KOPT-K1 (cell line): ENCODE data around the gene IFT20.

ENCODE experiments used
- H3K27ac ChIP-seq: fragments of 200-600 bp; sonication (generic); 2 replicates; pipeline ENCODE4 v1.5.1; 2016; ENCODE audit warnings: antibody characterized with exemption, mild to moderate bottlenecking, low read depth, low read length; ENCODE audit not compliant: poor library complexity, severe bottlenecking
- H3K36me3 ChIP-seq: fragments of 200-600 bp; sonication (generic); 2 replicates; pipeline ENCODE4 v1.5.1; 2017; ENCODE audit warnings: antibody characterized with exemption, mild to moderate bottlenecking, low read length, moderate library complexity; ENCODE audit not compliant: insufficient read depth
- H3K9me3 ChIP-seq: fragments of 200-600 bp; sonication (generic); 2 replicates; pipeline ENCODE4 v1.5.1; 2017; ENCODE audit warnings: antibody characterized with exemption, low read length, mild to moderate bottlenecking; ENCODE audit not compliant: insufficient read depth, poor library complexity, severe bottlenecking

The IFT20 gene

GRCh38 chr17:28368915-28369683 is 33.8 kb upstream of the IFT20 start:
- Histone ChIP-seq H3K36me3 (peaks cover 5% of the 10 kb centered on the region; the same call in 1 of the 2 replicates), H3K9me3 (no peaks in the 10 kb centered on the region), H3K27ac (no peak overlapping the region)

- Histone ChIP-seq H3K27ac (no peak overlapping the region), H3K36me3 (peaks cover 12% of the 10 kb centered on the region; the same call in 1 of the 2 replicates), H3K9me3 (no peaks in the 10 kb centered on the region)
Measured at GRCh38 chr17:28368306-28368831, 33.1 kb upstream of the IFT20 start.

- no peaks in the 10 kb centered on the region for H3K9me3 ChIP-seq
- peaks cover 18% of the 10 kb centered on the region; the same call in 1 of the 2 replicates for H3K36me3 ChIP-seq
- no peak overlapping the region for H3K27ac ChIP-seq
Measured at GRCh38 chr17:28367641-28368305, 32.5 kb upstream of the IFT20 start.

DNA sequence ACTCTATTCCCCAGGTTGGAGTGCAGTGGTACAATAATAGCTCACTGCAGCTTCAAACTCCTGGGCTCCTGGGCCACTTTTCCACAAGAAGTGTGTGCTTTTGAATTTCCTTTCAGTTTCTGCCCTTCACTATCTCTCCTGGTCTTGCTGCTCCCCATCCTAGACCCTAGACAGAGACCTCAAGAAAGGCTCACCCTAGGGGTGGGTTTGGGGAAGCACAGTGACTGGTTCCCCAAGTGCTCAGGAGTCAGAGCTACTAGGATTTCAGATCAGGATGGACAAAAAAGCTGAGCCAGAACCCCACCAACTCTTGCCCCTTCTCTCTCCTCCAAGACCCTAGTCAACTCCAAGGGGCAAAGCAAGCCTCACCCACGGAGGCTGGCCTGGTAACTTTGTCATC is 31.3 kb upstream of the IFT20 start:
- H3K36me3 ChIP-seq = peaks cover 30% of the 10 kb centered on the region
- H3K9me3 ChIP-seq = no peaks in the 10 kb centered on the region
- no peak overlapping the region for H3K27ac ChIP-seq

GRCh38 chr17:28365487-28365886 is 30.2 kb upstream of the IFT20 start:
- H3K27ac ChIP-seq = no peak overlapping the region
- no peaks in the 10 kb centered on the region for H3K9me3 ChIP-seq
- H3K36me3 ChIP-seq = peaks cover 41% of the 10 kb centered on the region

DNA sequence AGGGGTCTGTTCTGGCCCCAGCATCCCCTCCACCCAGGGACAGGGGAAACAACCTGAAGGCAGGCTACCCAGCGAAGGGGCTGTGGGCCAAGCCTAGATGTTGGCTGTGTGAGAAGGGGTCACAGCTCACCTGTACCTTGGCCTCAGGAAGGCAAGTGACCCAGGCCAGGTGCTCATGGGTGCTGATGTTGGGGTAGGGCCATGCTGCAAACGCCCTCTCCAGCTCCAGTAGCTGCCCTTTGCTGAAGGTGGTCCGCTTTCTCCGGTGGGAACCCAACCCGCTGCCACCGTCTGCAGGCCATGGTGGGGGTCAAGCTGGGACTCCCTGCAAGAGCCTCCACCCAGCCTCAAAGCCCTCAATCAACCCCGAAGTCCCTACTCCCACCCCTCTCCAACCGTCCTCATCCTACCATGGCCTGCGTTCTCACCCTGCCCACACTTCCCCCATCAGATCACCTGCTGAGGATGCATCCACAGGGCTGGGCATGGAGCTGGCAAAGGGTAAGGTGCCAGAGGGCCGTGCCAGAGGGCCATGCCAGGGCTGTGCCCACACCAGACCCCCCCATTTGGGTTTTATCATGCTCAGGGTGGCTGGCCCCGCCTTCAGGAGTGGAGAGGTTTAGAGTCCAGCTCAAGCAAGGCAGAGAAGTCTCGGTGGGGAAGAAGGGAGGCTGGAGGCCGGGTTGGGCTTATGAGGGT is 29.5 kb upstream of the IFT20 start, which contains the start of gene SEBOX:
TSS of gene SEBOX (minus strand) at position 535 of the 699 bp plus-strand sequence. CDS start at position 487, 48 bp downstream.
- H3K27ac ChIP-seq = no peak within 1 kb of the TSS
- H3K36me3 ChIP-seq = peaks cover 48% of the 10 kb centered on the region
- no peaks in the 10 kb centered on the region for H3K9me3 ChIP-seq

DNA sequence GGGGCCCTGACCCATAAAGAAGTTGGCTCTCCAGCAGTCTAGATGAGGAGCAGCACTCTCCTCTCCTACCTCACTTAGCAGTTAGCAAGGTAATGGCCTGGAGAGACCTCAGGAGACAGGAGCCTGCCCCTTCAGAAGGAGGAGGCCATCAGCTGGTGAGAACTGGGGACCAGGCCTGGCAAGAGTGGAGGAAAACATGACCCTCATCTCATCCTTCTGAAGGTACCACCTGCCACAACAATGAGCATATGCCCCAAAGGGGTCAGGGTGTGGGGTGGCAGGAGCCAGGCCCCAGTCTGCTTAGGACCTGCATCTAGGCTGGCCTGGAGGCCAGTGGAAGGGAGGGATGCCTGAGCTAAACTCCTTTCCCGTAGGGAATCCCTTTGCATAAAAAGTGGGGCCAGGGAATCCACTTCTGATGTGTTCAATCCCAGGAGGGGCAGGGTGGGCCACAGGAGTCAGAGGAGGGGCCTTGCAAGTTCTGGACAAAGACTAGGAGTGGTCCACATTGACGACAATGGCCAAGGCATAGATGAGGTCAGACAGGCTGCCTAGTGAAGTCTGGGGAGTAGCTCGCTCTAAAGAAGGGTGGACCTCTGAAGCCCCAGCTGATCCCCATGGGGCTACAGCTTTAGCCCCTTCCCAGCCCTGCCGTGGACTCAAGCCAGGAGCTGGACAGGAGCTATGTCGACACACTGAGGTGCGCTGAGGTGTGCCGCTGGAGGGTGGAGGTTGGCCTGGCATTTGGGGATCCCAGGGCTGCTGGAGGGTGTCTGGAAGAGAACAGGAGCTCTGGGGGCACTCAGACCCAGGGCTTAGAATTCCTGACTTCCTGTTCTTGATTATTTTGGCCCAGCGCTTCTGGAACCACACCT is 28.7 kb upstream of the IFT20 start:
- no peaks in the 10 kb centered on the region for H3K9me3 ChIP-seq
- H3K36me3 ChIP-seq = peaks cover 52% of the 10 kb centered on the region
- no peak overlapping the region for H3K27ac ChIP-seq

DNA sequence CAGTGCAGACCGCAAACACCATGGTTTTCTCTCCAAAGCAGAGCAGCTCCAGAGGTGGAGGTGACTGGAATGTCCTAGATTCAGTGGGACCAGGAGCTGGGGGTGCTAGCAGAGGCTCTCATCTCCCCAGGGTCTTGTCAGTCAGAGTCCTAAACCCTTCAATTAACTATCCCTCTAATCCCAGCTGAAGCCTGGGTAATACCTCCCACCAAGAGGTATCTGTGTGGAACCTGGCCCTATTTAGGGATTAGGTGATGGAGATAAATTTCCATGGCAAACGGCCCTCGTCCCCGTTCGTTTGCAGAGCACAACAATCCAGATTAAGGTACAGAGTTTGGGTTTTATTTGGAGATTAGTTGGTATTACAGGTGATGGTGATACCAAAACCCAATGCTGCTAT is 27.9 kb upstream of the IFT20 start:
- Histone ChIP-seq H3K9me3 (no peaks in the 10 kb centered on the region), H3K36me3 (peaks cover 52% of the 10 kb centered on the region)

GRCh38 chr17:28357901-28358197 is 22.6 kb upstream of the IFT20 start:
- peaks cover 59% of the 10 kb centered on the region for H3K36me3 ChIP-seq
- no peaks in the 10 kb centered on the region for H3K9me3 ChIP-seq
- H3K27ac ChIP-seq = peak overlapping the region; percentile 76

More for the DNA sequence above, 27.9 kb upstream of the IFT20 start:
- no peak overlapping the region for H3K27ac ChIP-seq

DNA sequence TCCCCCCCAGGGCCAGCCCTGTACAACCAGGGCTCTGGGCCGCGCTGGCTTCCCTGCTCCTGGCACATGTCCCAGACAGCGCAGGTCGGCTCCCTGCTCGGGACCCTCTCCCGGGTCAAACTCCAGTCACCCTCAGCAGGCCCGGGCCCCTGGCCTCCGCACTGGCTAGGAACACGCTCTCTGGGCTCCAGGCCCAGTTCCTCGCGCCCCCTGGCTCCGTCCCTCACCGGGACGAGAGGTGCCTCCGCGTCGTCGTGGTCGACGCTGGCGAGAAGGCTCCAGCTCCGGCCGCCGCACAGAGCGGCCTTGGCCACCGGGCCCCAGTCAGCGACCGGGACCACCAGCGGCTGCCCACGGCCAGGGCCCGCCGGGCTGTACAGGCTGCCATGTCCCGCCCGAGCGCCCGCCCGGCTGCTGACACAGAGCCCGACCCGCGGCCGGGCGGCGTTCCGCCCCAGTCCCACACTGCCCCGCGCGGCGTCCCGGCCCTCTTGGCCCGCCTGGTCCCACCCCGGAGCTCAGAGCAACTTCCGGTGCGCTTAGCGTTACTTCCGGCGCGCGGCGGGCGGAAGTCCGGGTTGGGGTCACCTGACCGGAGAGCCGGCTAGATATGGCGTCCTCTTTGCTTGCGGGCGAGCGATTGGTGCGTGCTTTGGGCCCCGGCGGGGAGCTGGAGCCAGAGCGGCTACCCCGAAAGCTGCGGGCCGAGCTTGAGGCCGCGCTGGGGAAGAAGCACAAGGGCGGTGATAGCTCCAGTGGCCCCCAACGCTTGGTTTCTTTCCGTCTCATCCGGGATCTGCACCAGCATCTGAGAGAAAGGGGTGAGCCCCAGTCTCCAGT is 22.0 kb upstream of the IFT20 start, which contains the start of gene POLDIP2:
TSS of gene POLDIP2 (minus strand) at position 467 of the 840 bp plus-strand sequence. CDS start at position 388, 79 bp downstream.
- H3K9me3 ChIP-seq = no peaks in the 10 kb centered on the region
- peaks cover 59% of the 10 kb centered on the region for H3K36me3 ChIP-seq
- peak within 1 kb of the TSS; percentile 76 for H3K27ac ChIP-seq

DNA sequence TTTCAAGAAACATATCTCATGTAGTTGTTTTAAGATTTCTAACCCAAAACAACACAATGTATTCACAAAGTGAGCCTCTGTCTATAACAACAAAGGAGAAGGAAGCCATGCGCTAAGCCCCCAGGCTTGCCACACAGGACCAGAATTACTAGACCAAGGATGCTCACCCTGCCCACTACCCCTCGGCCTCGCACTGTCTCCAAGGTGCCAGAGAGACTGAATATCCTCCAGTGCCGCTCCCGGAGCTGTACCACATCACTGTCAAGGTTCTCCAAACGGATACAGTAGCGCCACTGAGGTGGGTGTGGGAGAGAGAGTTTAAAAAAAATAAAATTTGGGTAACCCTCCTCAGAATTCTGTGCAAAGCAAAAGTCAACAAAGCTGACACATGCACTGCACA is 15.0 kb upstream of the IFT20 start:
- Histone ChIP-seq H3K9me3 (no peaks in the 10 kb centered on the region), H3K36me3 (peaks cover 100% of the 10 kb centered on the region), H3K27ac (no peak overlapping the region)

DNA sequence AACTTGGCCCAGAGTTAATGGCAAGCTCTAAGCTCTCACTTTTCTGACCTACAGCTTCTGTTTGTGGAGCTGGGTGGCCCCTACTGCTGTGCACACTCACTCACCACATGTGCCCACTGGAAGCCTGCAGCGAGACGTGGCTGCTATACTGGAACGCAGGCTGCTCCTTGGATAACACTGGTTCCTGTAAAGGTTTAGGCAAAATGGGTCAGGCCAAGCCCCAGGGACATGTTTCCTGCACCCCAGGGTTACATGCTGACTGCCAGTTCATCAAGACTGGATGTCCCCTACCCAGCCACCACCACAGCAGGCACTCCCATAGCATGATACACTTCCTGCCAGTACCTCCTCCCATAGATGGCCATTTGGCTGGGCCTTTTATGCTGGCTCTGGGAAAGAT is 13.7 kb upstream of the IFT20 start:
- H3K27ac ChIP-seq = no peak overlapping the region
- peaks cover 100% of the 10 kb centered on the region for H3K36me3 ChIP-seq

GRCh38 chr17:28347261-28347891 is 12.1 kb upstream of the IFT20 start:
- Histone ChIP-seq H3K9me3 (no peaks in the 10 kb centered on the region), H3K27ac (no peak overlapping the region), H3K36me3 (peaks cover 90% of the 10 kb centered on the region)

More for the DNA sequence above, 13.7 kb upstream of the IFT20 start:
- H3K9me3 ChIP-seq = no peaks in the 10 kb centered on the region
